Pancreas (tissue), 10 donors: ENCODE data around the gene RBM19. TPM values are rescaled to one million over a fixed set of nuclear protein-coding genes. Genes with fewer than 3 reads are reported as not detected.

Experiments used
- ATAC-seq, 4 donors: fragments of 200-7000 bp; cut with Tn5 transposase; one replicate each; pipeline versions ENCODE4 v1.8.0 to v1.9.1; 2020; ENCODE audit warnings: mild to moderate bottlenecking in 4 of 4, moderate library complexity in 4 of 4
- DNase-seq, 6 donors: peaks; one replicate each; pipeline ENCODE4 v3.0.0-alpha.2; 2020
- FAIRE-seq: peaks from 2 replicates; lab custom pipeline; 2012; peaks lifted over from hg19 to GRCh38; lab: Jason Lieb, UNC
- H3K27ac ChIP-seq, 4 donors: fragments of 200-600 bp; sonication (generic); 1 replicate in 3 of 4; 2 replicates in 1 of 4; pipeline versions ENCODE4 v1.5.0 to v1.8.0; 2020
- H3K27me3 ChIP-seq, 4 donors: fragments of 200-600 bp; one replicate each; pipeline ENCODE4 v1.8.0; 2021
- H3K36me3 ChIP-seq, 3 donors: fragments of 200-600 bp; sonication (generic) in 1 of 3; one replicate each; pipeline versions ENCODE4 v1.5.0 to v1.8.0; 2020 to 2021
- H3K4me1 ChIP-seq, 3 donors: fragments of 200-600 bp; one replicate each; pipeline ENCODE4 v1.8.0; 2021
- H3K4me3 ChIP-seq, 4 donors: fragments of 200-600 bp; sonication (generic) in 2 of 4; one replicate each; pipeline versions ENCODE4 v1.5.0 to v1.8.0; 2020 to 2021
- H3K9me3 ChIP-seq, 4 donors: fragments of 200-600 bp; one replicate each; pipeline ENCODE4 v1.8.0; 2021
- CTCF ChIP-seq, 4 donors: fragments of 200-600 bp; sonication (generic) in 3 of 4; IDR thresholded peaks; one replicate each; pipeline versions ENCODE4 v1.5.0 to v1.8.0; 2021; ENCODE audit warnings: antibody characterized with exemption in 4 of 4
- WGBS, 2 donors: extraction: QIAGEN DNeasy Blood & Tissue Kit; methylation state at CpG; one replicate each; pipeline ENCODE4 v1.1.7; 2013; 5-methylcytosine and 5-hydroxymethylcytosine counted together
- intact Hi-C, 3 donors: fragments of 100-400 bp; cut with DNase I; formaldehyde crosslinking; loops; one replicate each; pipeline versions ENCODE4 v1.11.1 to v1.14.2; 2022
- polyA plus RNA-seq, 2 donors: library from polyadenylated mRNA; stranded (reverse); fragments of 200-250 nt; gene quantifications; one replicate each; pipeline ENCODE4 v1.2.3, GENCODE V29; 2013
- total RNA-seq, 6 donors: library from RNA; stranded (reverse); fragmentation: NEBNext Ultra II Directional in 4 of 6; extraction: Animal tissue kit (Norgen Biotek cat#: 25700) in 4 of 6; gene quantifications; one replicate each; pipeline versions ENCODE4 v1.2.1 to v1.2.4, GENCODE V29; 2021 to 2023
- donor health status: healthy with polysubstance abuse.
- donor health status: DM: no; HTN: no; CAD: no; lungs with moderate emphysema.
- donor health status: DM: no; HTN: no; CAD: no.
- donor health status: control.
- donor health status: control.
- donor health status: Bipolar disorder and iron deficiency.
- donor health status: DM: yes; HTN: yes; CAD: no.
- donor health status: DM: no; HTN: no; CAD: no.
- donor health status: DM: no; HTN: no; CAD: no.
- donor health status: DM: yes; HTN: yes; CAD: no.

RBM19 gene
- total and polyA plus RNA-seq, 8 donors = 13.9 to 32.2 (median 15.8) TPM

GRCh38 chr12:113891739-113892520, 74.2 kb downstream of the RBM19 start:
- DNase-seq = no peak
- no peak overlapping the region for H3K27ac ChIP-seq
- intact Hi-C loops = no loop called here
- TF ChIP-seq CTCF (IDR thresholded peaks at IDR 0.05) = no peak
- H3K4me3 ChIP-seq = no peak overlapping the region
- no peaks in the 10 kb centered on the region for H3K36me3 ChIP-seq
- no peaks in the 10 kb centered on the region for H3K4me1 ChIP-seq
- no peak for FAIRE-seq
- ATAC-seq = no peak
- H3K27me3 ChIP-seq = no peaks in the 10 kb centered on the region
- H3K9me3 ChIP-seq = no peaks in the 10 kb centered on the region
- WGBS, 2 donors = 82 to 88% methylated on average over 15 of the region's 15 CpGs

DNA sequence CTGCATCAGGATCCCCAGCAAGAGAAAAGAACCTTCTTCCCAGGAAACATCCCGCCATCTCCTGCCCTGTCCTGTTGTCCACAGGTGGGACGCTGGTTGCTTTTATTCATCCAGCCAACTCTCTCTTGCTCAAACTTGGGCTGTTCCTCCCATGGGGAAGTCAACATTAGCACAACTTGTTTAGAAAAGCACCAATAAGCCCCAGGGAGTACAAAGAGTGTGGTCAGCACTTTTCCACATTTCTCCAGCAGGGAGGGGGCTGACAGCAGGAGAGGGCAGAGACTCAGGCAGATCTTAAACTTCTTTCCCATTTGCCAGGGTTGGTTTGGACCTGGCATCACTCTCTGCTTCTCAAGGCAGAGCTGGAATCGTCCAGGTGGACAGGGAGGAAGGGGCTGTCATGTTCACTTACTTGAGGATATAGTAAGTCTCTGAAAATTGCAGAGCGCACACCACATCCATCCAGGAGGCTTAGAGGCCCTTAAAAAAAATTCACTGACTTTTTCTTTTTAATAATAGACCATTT, 74.9 kb downstream of the RBM19 start:
- 91 to 93% methylated on average over 4 of the region's 4 CpGs for WGBS, 2 donors
- TF ChIP-seq CTCF (IDR thresholded peaks at IDR 0.05) = no peak
- intact Hi-C loops = no loop called here
- no peak for ATAC-seq
- Histone ChIP-seq H3K27ac (no peak overlapping the region), H3K9me3 (no peaks in the 10 kb centered on the region), H3K4me3 (no peak overlapping the region), H3K36me3 (no peaks in the 10 kb centered on the region), H3K4me1 (no peaks in the 10 kb centered on the region), H3K27me3 (no peaks in the 10 kb centered on the region)
- no peak for DNase-seq
- FAIRE-seq = no peak

GRCh38 chr12:113889891-113890581, 76.1 kb downstream of the RBM19 start:
- intact Hi-C loops = no loop called here
- no peaks in the 10 kb centered on the region for H3K27me3 ChIP-seq
- no peak for DNase-seq
- H3K36me3 ChIP-seq = no peaks in the 10 kb centered on the region
- peak in 2 of 4 donors; percentile 22 to 60 for ATAC-seq
- H3K4me1 ChIP-seq = no peaks in the 10 kb centered on the region
- H3K9me3 ChIP-seq = no peaks in the 10 kb centered on the region
- no peak for FAIRE-seq
- no peak for TF ChIP-seq CTCF (IDR thresholded peaks at IDR 0.05)
- no peak overlapping the region for H3K27ac ChIP-seq
- no peak overlapping the region for H3K4me3 ChIP-seq
- WGBS, 2 donors = 78 to 82% methylated on average over 23 of the region's 23 CpGs

GRCh38 chr12:113889076-113889475, 77.0 kb downstream of the RBM19 start:
- Histone ChIP-seq H3K4me1 (no peaks in the 10 kb centered on the region), H3K9me3 (no peaks in the 10 kb centered on the region), H3K4me3 (no peak overlapping the region), H3K27me3 (no peaks in the 10 kb centered on the region), H3K27ac (no peak overlapping the region), H3K36me3 (no peaks in the 10 kb centered on the region)
- no peak for DNase-seq
- whole genome bisulfite sequencing, 2 donors = 81 to 90% methylated on average over 3 of the region's 3 CpGs
- no peak for FAIRE-seq
- ATAC-seq = peak in 2 of 4 donors; percentile 57 to 58
- intact Hi-C loops = no loop called here
- TF ChIP-seq CTCF (IDR thresholded peaks at IDR 0.05) = no peak
